Activated naive CD4-positive, alpha-beta T cell treated with Interleukin-2 at 50 U/mL for 16 hours (primary cell): ENCODE data around the gene DNAH6.
A peak's percentile ranks its signal among the peaks of the same experiment; 100 is the strongest.

Experiments used
- DNase-seq: peaks from one replicate; pipeline ENCODE4 v3.0.0-alpha.2; 2020

Gene DNAH6

GRCh38 chr2:84700006-84700405 is 183.7 kb downstream of the DNAH6 start:
- no peak for DNase-seq

GRCh38 chr2:84701880-84702279 is 185.6 kb downstream of the DNAH6 start:
- DNase-seq = no peak

- DNase-seq = no peak
These were observed 186.6 kb downstream of the DNAH6 start for GRCh38 chr2:84702941-84703340.

- DNase-seq = no peak
These were observed 187.5 kb downstream of the DNAH6 start for GRCh38 chr2:84703831-84704230.

GRCh38 chr2:84704505-84705244 is 188.4 kb downstream of the DNAH6 start:
- no peak for DNase-seq

- DNase-seq = no peak
These were observed 189.6 kb downstream of the DNAH6 start for GRCh38 chr2:84705858-84706257.

GRCh38 chr2:84708442-84708841 is 192.1 kb downstream of the DNAH6 start:
- DNase-seq = no peak

GRCh38 chr2:84711651-84712050 is 195.4 kb downstream of the DNAH6 start:
- no peak for DNase-seq

GRCh38 chr2:84713441-84713840 is 197.1 kb downstream of the DNAH6 start:
- DNase-seq = no peak

GRCh38 chr2:84716564-84716963 is 200.3 kb downstream of the DNAH6 start:
- DNase-seq = no peak

- no peak for DNase-seq
These were observed 201.0 kb downstream of the DNAH6 start for GRCh38 chr2:84717302-84717701.

- DNase-seq = no peak
These were observed 203.1 kb downstream of the DNAH6 start for GRCh38 chr2:84719434-84719833.

- DNase-seq = no peak
These were observed 207.5 kb downstream of the DNAH6 start for GRCh38 chr2:84723831-84724230.

- DNase-seq = no peak
These were observed 209.4 kb downstream of the DNAH6 start for GRCh38 chr2:84725717-84726116.

GRCh38 chr2:84727315-84727714 is 211.0 kb downstream of the DNAH6 start:
- no peak for DNase-seq

- no peak for DNase-seq
These were observed 212.9 kb downstream of the DNAH6 start for GRCh38 chr2:84729224-84729623.

GRCh38 chr2:84731185-84731584 is 214.9 kb downstream of the DNAH6 start:
- no peak for DNase-seq

- DNase-seq = no peak
These were observed 216.8 kb downstream of the DNAH6 start for GRCh38 chr2:84732897-84733778.

GRCh38 chr2:84735389-84735788 is 219.1 kb downstream of the DNAH6 start:
- DNase-seq = no peak

- peak; percentile 42 for DNase-seq
These were observed 225.0 kb downstream of the DNAH6 start for GRCh38 chr2:84741182-84741822.

- DNase-seq = no peak
These were observed 232.0 kb downstream of the DNAH6 start for GRCh38 chr2:84748341-84748740.

GRCh38 chr2:84749442-84749841 is 233.1 kb downstream of the DNAH6 start:
- no peak for DNase-seq

GRCh38 chr2:84755096-84755495 is 238.8 kb downstream of the DNAH6 start:
- DNase-seq = no peak

- DNase-seq = no peak
These were observed 241.3 kb downstream of the DNAH6 start for GRCh38 chr2:84757648-84758047.
